ACHN (cell line): ENCODE measurements around the gene TYMS.

ENCODE experiments used
- DNase-seq: peaks from one replicate; pipeline ENCODE4 v3.0.0-alpha.2; 2015
- in situ Hi-C: cut with HindIII; loops from 2 replicates; pipeline ENCODE4 v1.10.0; 2017; ENCODE audit warnings: low sequenced_read_pairs, low pct_ligation_motif_present, low pct_unique_long_range_greater_than_20kb

Gene TYMS

GRCh38 chr18:697012-697411 is 39.6 kb downstream of the TYMS start:
- in situ Hi-C loops: no loop called here

DNA sequence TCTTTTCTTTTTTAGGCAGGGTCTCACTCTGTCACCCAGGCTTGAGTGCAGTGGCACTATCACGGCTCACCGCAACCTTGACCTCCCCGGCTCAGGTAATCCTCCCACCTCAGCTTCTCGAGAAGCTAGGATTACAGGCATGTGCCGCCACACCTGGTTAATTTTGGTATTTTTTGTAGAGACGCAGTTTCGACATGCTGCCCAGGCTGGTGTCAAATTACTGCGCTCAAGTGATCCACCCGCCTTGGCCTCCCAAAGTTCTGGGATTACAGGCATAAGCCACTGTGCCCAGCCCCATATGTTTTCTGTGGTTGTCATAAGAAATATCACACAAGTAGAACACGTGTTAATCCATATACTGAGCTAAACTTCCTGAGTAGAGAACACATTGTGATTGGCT is 40.3 kb downstream of the TYMS start:
- no peak for DNase-seq
- in situ Hi-C loops: no loop called here

More at GRCh38 chr18:697012-697411, 39.6 kb downstream of the TYMS start:
- no peak for DNase-seq

GRCh38 chr18:703213-703967 is 45.9 kb downstream of the TYMS start:
- in situ Hi-C loops: no loop called here
- DNase-seq: peak; percentile 76

GRCh38 chr18:706405-706804 is 49.0 kb downstream of the TYMS start:
- no peak for DNase-seq
- in situ Hi-C loops: no loop called here

DNA sequence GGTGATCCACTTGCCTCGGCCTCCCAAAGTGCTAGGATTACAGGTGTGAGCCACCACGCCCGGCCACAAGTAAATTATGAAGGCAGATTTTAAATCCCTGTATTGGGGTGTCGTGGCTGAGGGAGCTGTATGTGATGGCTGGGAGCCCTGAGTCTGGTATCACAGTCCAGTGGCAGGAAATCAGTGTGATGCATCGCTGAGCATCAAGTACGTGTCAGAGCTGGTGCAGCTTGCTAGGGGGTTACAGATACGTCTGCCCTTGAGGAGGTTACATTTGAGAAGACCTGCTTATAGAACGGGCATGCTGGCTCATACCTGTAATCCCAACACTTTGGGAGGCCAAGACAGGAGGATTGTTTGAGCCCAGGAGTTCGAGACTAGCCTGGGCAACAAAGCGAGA is 50.6 kb downstream of the TYMS start:
- in situ Hi-C loops: no loop called here

DNA sequence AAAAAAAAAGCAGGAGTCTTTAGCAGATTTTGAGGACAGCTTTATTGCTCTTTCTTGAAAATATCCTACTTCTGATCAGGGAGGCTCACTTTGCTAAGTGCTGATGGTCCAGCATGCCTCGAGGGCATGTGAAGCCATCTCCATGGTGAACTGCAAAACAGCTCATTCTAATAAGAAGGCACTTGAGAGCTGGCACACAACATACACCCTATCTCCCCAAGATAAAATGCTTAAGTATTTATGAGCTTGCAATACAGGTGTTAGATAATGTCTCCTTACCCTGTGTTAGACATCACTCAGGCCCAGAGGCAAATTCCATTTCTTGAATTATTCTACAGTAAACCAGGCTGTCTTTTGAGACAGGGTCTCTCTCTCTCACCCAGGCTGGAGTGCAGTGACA is 52.3 kb downstream of the TYMS start:
- in situ Hi-C loops: no loop called here
- no peak for DNase-seq

More for the DNA sequence above, 50.6 kb downstream of the TYMS start:
- DNase-seq: no peak

GRCh38 chr18:710418-711300 is 53.2 kb downstream of the TYMS start:
- DNase-seq: no peak
- in situ Hi-C loops: no loop called here

DNA sequence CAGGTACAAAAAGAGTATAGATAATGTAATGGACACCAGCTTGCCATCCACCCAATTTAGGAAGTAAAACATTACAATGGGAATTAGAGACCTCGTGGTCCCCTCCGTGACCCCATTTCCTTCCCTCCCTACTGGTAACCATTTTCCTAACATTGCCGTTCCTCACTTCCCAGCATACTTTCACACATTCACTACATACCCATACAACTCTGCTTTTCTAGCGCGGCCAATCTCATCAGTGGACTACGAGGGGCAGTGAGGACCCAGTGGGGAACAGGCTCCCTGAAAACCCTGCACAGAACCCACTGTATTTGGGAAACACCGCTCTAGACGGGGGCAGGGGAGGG is 53.8 kb downstream of the TYMS start:
- peak; percentile 19 for DNase-seq
- in situ Hi-C loops: no loop called here

DNA sequence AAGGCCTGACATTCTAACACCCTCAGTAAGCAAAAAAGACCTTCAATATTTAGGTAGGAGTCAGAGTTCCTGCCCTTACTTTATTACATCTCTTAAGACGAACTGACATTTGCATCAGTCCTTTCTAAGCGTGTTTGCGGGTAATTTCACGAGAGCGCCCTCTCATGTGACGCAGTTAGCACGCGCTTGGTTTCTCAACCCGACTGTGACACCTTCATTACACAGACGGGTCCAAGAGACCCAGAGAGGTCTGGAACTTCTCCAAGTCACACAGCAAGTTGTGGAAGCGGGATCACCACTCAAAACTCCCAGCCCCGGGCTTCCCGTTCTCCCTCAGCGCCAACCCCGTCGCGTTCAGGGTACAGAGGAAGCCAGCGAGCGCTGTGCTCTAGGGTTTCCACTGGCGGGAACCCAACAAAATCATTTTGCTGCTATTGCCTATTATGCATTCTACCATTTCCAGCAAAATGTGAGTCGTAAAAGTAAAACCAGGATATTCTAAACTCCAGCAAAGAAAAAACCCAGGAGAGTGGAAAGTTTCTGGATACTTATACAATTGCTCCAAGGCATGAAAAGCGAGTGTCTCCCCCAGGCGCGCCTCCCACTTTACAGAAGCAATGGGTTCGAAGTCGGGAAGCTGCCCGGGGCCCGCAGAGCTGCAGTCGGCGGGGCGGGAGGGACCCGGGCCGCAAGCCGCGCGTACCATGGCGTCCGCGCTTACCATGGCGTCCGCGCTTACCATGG is 54.4 kb downstream of the TYMS start:
- in situ Hi-C loops: no loop called here
- DNase-seq: peak; percentile 80

DNA sequence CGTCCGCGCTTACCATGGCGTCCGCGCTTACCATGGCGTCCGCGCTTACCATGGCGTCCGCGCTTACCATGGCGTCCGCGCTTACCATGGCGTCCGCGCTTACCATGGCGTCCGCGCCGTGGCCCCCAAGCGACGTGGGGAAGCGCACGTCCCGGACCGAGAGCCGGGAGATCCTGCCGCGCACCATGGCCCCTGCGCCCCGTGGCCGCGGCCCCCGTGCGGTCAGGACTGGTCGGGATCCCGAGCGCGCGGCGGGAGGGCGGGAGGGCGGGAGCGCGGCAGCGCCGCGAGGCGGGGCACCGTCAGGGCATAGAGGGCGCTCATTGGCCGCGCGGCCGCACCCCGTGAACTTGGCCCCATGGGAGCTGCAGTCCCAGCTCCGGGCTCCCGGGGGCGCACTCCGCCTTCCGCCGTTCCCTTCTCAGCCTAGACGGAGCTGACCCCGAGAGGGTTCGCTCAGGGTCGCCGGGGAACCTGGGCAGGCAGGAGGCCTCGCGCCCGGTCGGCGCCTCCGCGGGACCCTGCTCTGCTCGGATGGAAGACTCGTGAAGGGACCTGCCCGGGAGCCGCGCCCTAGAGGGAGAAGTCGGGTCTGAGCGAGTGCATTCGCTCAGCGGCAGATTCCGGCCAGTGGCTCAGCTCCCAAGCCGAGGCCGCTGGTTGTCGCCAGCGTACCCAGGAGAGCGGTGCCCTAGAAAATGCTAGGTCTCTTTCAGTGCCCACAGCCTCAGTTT is 55.1 kb downstream of the TYMS start, which contains the start of gene ENOSF1:
TSS of gene ENOSF1 (minus strand) at position 230 of the 734 bp plus-strand sequence. CDS start at position 187, 43 bp downstream.
- DNase-seq: peak; percentile 79
- in situ Hi-C loops: no loop called here

- DNase-seq: no peak
- in situ Hi-C loops: no loop called here
Observed at GRCh38 chr18:713135-713490, 55.7 kb downstream of the TYMS start.

- in situ Hi-C loops: no loop called here
- no peak for DNase-seq
Observed at GRCh38 chr18:715626-716025, 58.2 kb downstream of the TYMS start.

- DNase-seq: no peak
- in situ Hi-C loops: no loop called here
Observed at GRCh38 chr18:717003-717402, 59.5 kb downstream of the TYMS start.
